ENCODE data around the gene SASH1. TPM values are rescaled to one million over a fixed set of nuclear protein-coding genes. Genes with fewer than 3 reads are reported as not detected.
"Not testable (repeated sequence)": the region's sequence is repeated elsewhere in the genome, so short reads cannot be mapped to it uniquely, and the experiment has no call there.

SASH1 gene
- total and polyA plus RNA-seq, 5 donors from 2014 or later = 0.06 TPM; not detected in 4

GRCh38 chr6:148375401-148375800, 32.8 kb downstream of the SASH1 start:
- Mint-ChIP-seq H3K27ac (no peak overlapping the region), H3K36me3 (no peaks in the 10 kb centered on the region), H3K4me1 (no peaks in the 10 kb centered on the region), H3K9me3 (peaks cover 0 to 9% (median 2%) of the 10 kb centered on the region in 7 donors), H3K27me3 (peaks cover 10% of the 10 kb centered on the region), H3K4me3 (no peak overlapping the region)
- no peak overlapping the region for H3K4me3 ChIP-seq (ENCODE audit: low read depth, low read length)
- H3K27me3 ChIP-seq (ENCODE audit: control insufficient read depth, insufficient read depth, low read length) = no peaks in the 10 kb centered on the region
- no peak for DNase-seq
- ATAC-seq (ENCODE audit: low read depth in 2 of 2) = no peak
- peaks cover 0 to 2% of the 10 kb centered on the region in 2 experiments for H3K9me3 ChIP-seq (ENCODE audit: control insufficient read depth in 2 of 2, low read length in 2 of 2)
- H3K4me1 ChIP-seq (ENCODE audit: control insufficient read depth, insufficient read depth, low read length, poor library complexity, severe bottlenecking) = no peaks in the 10 kb centered on the region
- no peak overlapping the region for H3K27ac ChIP-seq (ENCODE audit: insufficient read depth, low read length, poor library complexity, severe bottlenecking)
- H3K36me3 ChIP-seq (ENCODE audit: control insufficient read depth, insufficient read depth, low read length) = no peaks in the 10 kb centered on the region

- ATAC-seq (ENCODE audit: low read depth in 2 of 2) = no peak
- Histone ChIP-seq H3K4me3 (ENCODE audit: low read depth, low read length) (no peak overlapping the region), H3K4me1 (ENCODE audit: control insufficient read depth, insufficient read depth, low read length, poor library complexity, severe bottlenecking) (no peaks in the 10 kb centered on the region), H3K27me3 (ENCODE audit: control insufficient read depth, insufficient read depth, low read length) (no peaks in the 10 kb centered on the region), H3K36me3 (ENCODE audit: control insufficient read depth, insufficient read depth, low read length) (no peaks in the 10 kb centered on the region), H3K9me3 (ENCODE audit: control insufficient read depth in 2 of 2, low read length in 2 of 2) (peaks cover 0 to 2% of the 10 kb centered on the region in 2 experiments), H3K27ac (ENCODE audit: insufficient read depth, low read length, poor library complexity, severe bottlenecking) (no peak overlapping the region)
- Mint-ChIP-seq H3K27ac (no peak overlapping the region), H3K27me3 (peaks cover 10% of the 10 kb centered on the region), H3K4me3 (no peak overlapping the region), H3K36me3 (no peaks in the 10 kb centered on the region), H3K9me3 (peaks cover 0 to 8% (median 0%) of the 10 kb centered on the region in 7 donors), H3K4me1 (no peaks in the 10 kb centered on the region)
- no peak for DNase-seq
These were observed 36.8 kb downstream of the SASH1 start for GRCh38 chr6:148379481-148379880.

GRCh38 chr6:148379966-148380713, 37.5 kb downstream of the SASH1 start:
- ATAC-seq (ENCODE audit: low read depth in 2 of 2) (no peak), DNase-seq (no peak)
- no peak overlapping the region for H3K4me3 Mint-ChIP-seq
- Histone ChIP-seq H3K27ac (ENCODE audit: insufficient read depth, low read length, poor library complexity, severe bottlenecking) (no peak overlapping the region), H3K9me3 (ENCODE audit: control insufficient read depth in 2 of 2, low read length in 2 of 2) (peaks cover 0 to 2% of the 10 kb centered on the region in 2 experiments), H3K4me3 (ENCODE audit: low read depth, low read length) (no peak overlapping the region), H3K27me3 (ENCODE audit: control insufficient read depth, insufficient read depth, low read length) (no peaks in the 10 kb centered on the region), H3K4me1 (ENCODE audit: control insufficient read depth, insufficient read depth, low read length, poor library complexity, severe bottlenecking) (no peaks in the 10 kb centered on the region), H3K36me3 (ENCODE audit: control insufficient read depth, insufficient read depth, low read length) (no peaks in the 10 kb centered on the region)
- H3K9me3 Mint-ChIP-seq = peaks cover 0 to 8% (median 0%) of the 10 kb centered on the region in 7 donors
- no peaks in the 10 kb centered on the region for H3K4me1 Mint-ChIP-seq
- no peak overlapping the region for H3K27ac Mint-ChIP-seq
- peaks cover 10% of the 10 kb centered on the region for H3K27me3 Mint-ChIP-seq
- H3K36me3 Mint-ChIP-seq = no peaks in the 10 kb centered on the region

GRCh38 chr6:148382051-148382450, 39.4 kb downstream of the SASH1 start:
- H3K4me3 ChIP-seq (ENCODE audit: low read depth, low read length); H3K4me1 Mint-ChIP-seq; H3K9me3 ChIP-seq (ENCODE audit: control insufficient read depth in 2 of 2, low read length in 2 of 2); H3K9me3 Mint-ChIP-seq; H3K27ac Mint-ChIP-seq; DNase-seq; H3K27me3 Mint-ChIP-seq; H3K36me3 ChIP-seq (ENCODE audit: control insufficient read depth, insufficient read depth, low read length); ATAC-seq (ENCODE audit: low read depth in 2 of 2); H3K36me3 Mint-ChIP-seq; H3K4me3 Mint-ChIP-seq; H3K27ac ChIP-seq (ENCODE audit: insufficient read depth, low read length, poor library complexity, severe bottlenecking); H3K27me3 ChIP-seq (ENCODE audit: control insufficient read depth, insufficient read depth, low read length); H3K4me1 ChIP-seq (ENCODE audit: control insufficient read depth, insufficient read depth, low read length, poor library complexity, severe bottlenecking): not testable (repeated sequence)

- H3K36me3 Mint-ChIP-seq = no peaks in the 10 kb centered on the region
- no peak for DNase-seq
- peaks cover 4% of the 10 kb centered on the region for H3K27me3 Mint-ChIP-seq
- no peaks in the 10 kb centered on the region for H3K27me3 ChIP-seq (ENCODE audit: control insufficient read depth, insufficient read depth, low read length)
- H3K9me3 Mint-ChIP-seq = peaks cover 0 to 5% (median 0%) of the 10 kb centered on the region in 7 donors
- no peaks in the 10 kb centered on the region for H3K36me3 ChIP-seq (ENCODE audit: control insufficient read depth, insufficient read depth, low read length)
- no peak for ATAC-seq (ENCODE audit: low read depth in 2 of 2)
- no peak overlapping the region for H3K4me3 Mint-ChIP-seq
- no peaks in the 10 kb centered on the region for H3K4me1 ChIP-seq (ENCODE audit: control insufficient read depth, insufficient read depth, low read length, poor library complexity, severe bottlenecking)
- H3K9me3 ChIP-seq (ENCODE audit: control insufficient read depth in 2 of 2, low read length in 2 of 2) = peaks cover 0 to 2% of the 10 kb centered on the region in 2 experiments
- H3K27ac ChIP-seq (ENCODE audit: insufficient read depth, low read length, poor library complexity, severe bottlenecking) = no peak overlapping the region
- H3K4me1 Mint-ChIP-seq = no peaks in the 10 kb centered on the region
- H3K27ac Mint-ChIP-seq = no peak overlapping the region
- no peak overlapping the region for H3K4me3 ChIP-seq (ENCODE audit: low read depth, low read length)
These were observed 40.2 kb downstream of the SASH1 start for GRCh38 chr6:148382861-148383260.

GRCh38 chr6:148383658-148384368, 41.2 kb downstream of the SASH1 start:
- Histone ChIP-seq H3K9me3 (ENCODE audit: control insufficient read depth in 2 of 2, low read length in 2 of 2) (peaks cover 0 to 2% of the 10 kb centered on the region in 2 experiments), H3K4me3 (ENCODE audit: low read depth, low read length) (no peak overlapping the region), H3K4me1 (ENCODE audit: control insufficient read depth, insufficient read depth, low read length, poor library complexity, severe bottlenecking) (no peaks in the 10 kb centered on the region), H3K27me3 (ENCODE audit: control insufficient read depth, insufficient read depth, low read length) (no peaks in the 10 kb centered on the region), H3K27ac (ENCODE audit: insufficient read depth, low read length, poor library complexity, severe bottlenecking) (no peak overlapping the region), H3K36me3 (ENCODE audit: control insufficient read depth, insufficient read depth, low read length) (no peaks in the 10 kb centered on the region)
- Mint-ChIP-seq H3K36me3 (no peaks in the 10 kb centered on the region), H3K27me3 (peaks cover 4% of the 10 kb centered on the region), H3K9me3 (peaks cover 0 to 5% (median 0%) of the 10 kb centered on the region in 7 donors), H3K27ac (no peak overlapping the region), H3K4me1 (no peaks in the 10 kb centered on the region), H3K4me3 (no peak overlapping the region)
- ATAC-seq (ENCODE audit: low read depth in 2 of 2) (no peak), DNase-seq (no peak)

- H3K9me3 ChIP-seq (ENCODE audit: control insufficient read depth in 2 of 2, low read length in 2 of 2) = no peaks in the 10 kb centered on the region
- H3K36me3 ChIP-seq (ENCODE audit: control insufficient read depth, insufficient read depth, low read length) = no peaks in the 10 kb centered on the region
- no peaks in the 10 kb centered on the region for H3K4me1 Mint-ChIP-seq
- H3K27ac ChIP-seq (ENCODE audit: insufficient read depth, low read length, poor library complexity, severe bottlenecking) = no peak overlapping the region
- no peak overlapping the region for H3K27ac Mint-ChIP-seq
- DNase-seq (no peak), ATAC-seq (ENCODE audit: low read depth in 2 of 2) (no peak)
- H3K27me3 Mint-ChIP-seq = no peaks in the 10 kb centered on the region
- H3K4me3 ChIP-seq (ENCODE audit: low read depth, low read length) = no peak overlapping the region
- no peaks in the 10 kb centered on the region for H3K4me1 ChIP-seq (ENCODE audit: control insufficient read depth, insufficient read depth, low read length, poor library complexity, severe bottlenecking)
- no peak overlapping the region for H3K4me3 Mint-ChIP-seq
- peaks cover 0 to 3% (median 0%) of the 10 kb centered on the region in 7 donors for H3K9me3 Mint-ChIP-seq
- H3K27me3 ChIP-seq (ENCODE audit: control insufficient read depth, insufficient read depth, low read length) = no peaks in the 10 kb centered on the region
- H3K36me3 Mint-ChIP-seq = no peaks in the 10 kb centered on the region
These were observed 42.7 kb downstream of the SASH1 start for GRCh38 chr6:148385379-148385778.
